Loucy (cell line): ENCODE measurements around the gene ZNF836.

Experiments
- H2AFZ ChIP-seq: fragments of 200-600 bp; sonication (generic); 2 replicates; pipeline ENCODE4 v1.6.0; 2016; ENCODE audit warnings: antibody characterized with exemption, mild to moderate bottlenecking, low read length, moderate library complexity
- H3F3A ChIP-seq: fragments of 200-600 bp; 2 replicates; pipeline ENCODE4 v1.6.0; 2016; ENCODE audit warnings: antibody characterized with exemption, low read depth, mild to moderate bottlenecking
- H3K27me3 ChIP-seq: fragments of 200-600 bp; sonication (generic); 2 replicates; pipeline ENCODE4 v1.6.1; 2014; ENCODE audit warnings: low read length, mild to moderate bottlenecking; ENCODE audit not compliant: insufficient read depth, poor library complexity, severe bottlenecking
- H3K36me3 ChIP-seq: fragments of 200-600 bp; sonication (generic); 2 replicates; pipeline ENCODE4 v1.6.1; 2016; ENCODE audit warnings: low read length; ENCODE audit not compliant: insufficient read depth
- H3K4me1 ChIP-seq: fragments of 200-600 bp; sonication (generic); 2 replicates; pipeline ENCODE4 v1.5.1; 2014; ENCODE audit warnings: low read length, mild to moderate bottlenecking; ENCODE audit not compliant: insufficient read depth, poor library complexity, severe bottlenecking
- H3K4me2 ChIP-seq: fragments of 200-600 bp; sonication (generic); 2 replicates; pipeline ENCODE4 v1.6.0; 2014; ENCODE audit warnings: antibody characterized with exemption, low read length, low read depth, mild to moderate bottlenecking; ENCODE audit not compliant: poor library complexity, severe bottlenecking
- H3K4me3 ChIP-seq: fragments of 200-600 bp; sonication (generic); 2 replicates; pipeline ENCODE4 v1.5.1; 2014; ENCODE audit warnings: low read length, mild to moderate bottlenecking, mixed read lengths; ENCODE audit not compliant: poor library complexity, severe bottlenecking
- H3K79me2 ChIP-seq: fragments of 200-600 bp; sonication (generic); 2 replicates; pipeline ENCODE4 v1.6.1; 2014; ENCODE audit warnings: low read length; ENCODE audit not compliant: insufficient read depth
- H3K9ac ChIP-seq: fragments of 200-600 bp; sonication (generic); 2 replicates; pipeline ENCODE4 v1.6.0; 2014; ENCODE audit warnings: mild to moderate bottlenecking, low read depth, low read length, moderate library complexity; ENCODE audit not compliant: poor library complexity, severe bottlenecking
- H3K9me2 ChIP-seq: fragments of 200-600 bp; sonication (generic); replicated peaks from 2 replicates; pipeline ENCODE4 v1.6.1; 2016; ENCODE audit warnings: low read depth, low read length, mixed read lengths
- H3K9me3 ChIP-seq: fragments of 200-600 bp; sonication (generic); 2 replicates; pipeline ENCODE4 v1.6.1; 2014; ENCODE audit warnings: mild to moderate bottlenecking, antibody characterized with exemption, low read length, low read depth; ENCODE audit not compliant: insufficient read depth
- H4K20me1 ChIP-seq: fragments of 200-600 bp; sonication (generic); 2 replicates; pipeline ENCODE4 v1.6.0; 2014; ENCODE audit warnings: antibody characterized with exemption, low read length, mild to moderate bottlenecking; ENCODE audit not compliant: insufficient read depth, poor library complexity, severe bottlenecking
- CTCF ChIP-seq: fragments of 200-600 bp; sonication (generic); conservative IDR thresholded peaks from 2 replicates; pipeline ENCODE4 v1.5.1; 2014; ENCODE audit warnings: mild to moderate bottlenecking, antibody characterized with exemption, low read length
- EZH2phosphoT487 ChIP-seq: fragments of 200-600 bp; IDR thresholded peaks from 2 replicates; pipeline ENCODE4 v1.6.1; 2018; ENCODE audit warnings: antibody characterized with exemption, mild to moderate bottlenecking, moderate library complexity, borderline replicate concordance

The ZNF836 gene

DNA sequence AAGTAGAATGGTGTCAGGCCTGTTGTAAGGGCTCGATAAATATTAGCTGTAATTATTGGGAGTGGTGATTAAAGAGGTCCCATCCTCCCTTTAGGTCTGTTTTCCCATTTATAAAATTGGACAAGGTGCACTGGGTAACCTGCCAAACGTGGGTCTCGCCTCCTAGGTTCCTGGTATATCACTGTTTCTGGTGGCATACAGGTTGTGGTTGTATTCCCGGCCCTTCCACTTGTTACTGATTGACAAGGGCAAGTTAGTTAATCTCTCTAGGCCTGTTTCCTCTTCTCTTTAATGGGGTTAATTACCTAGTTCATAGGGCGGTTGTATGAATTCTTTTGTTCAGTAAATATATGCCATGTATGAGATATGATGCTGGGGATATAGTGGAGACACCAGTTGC is 20.0 kb upstream of the ZNF836 start:
- H3F3A ChIP-seq = no peaks in the 10 kb centered on the region
- H3K79me2 ChIP-seq = peaks cover 63% of the 10 kb centered on the region
- H3K9ac ChIP-seq = peak overlapping the region; percentile 96
- no peak for TF ChIP-seq CTCF
- TF ChIP-seq EZH2phosphoT487 = no peak
- no peaks in the 10 kb centered on the region for H3K9me3 ChIP-seq
- peaks cover 15% of the 10 kb centered on the region; the same call in 1 of the 2 replicates for H3K36me3 ChIP-seq
- H3K27me3 ChIP-seq = no peaks in the 10 kb centered on the region
- no peak overlapping the region for H2AFZ ChIP-seq
- H3K4me1 ChIP-seq = peaks cover 39% of the 10 kb centered on the region
- H3K9me2 ChIP-seq = no peaks in the 10 kb centered on the region
- peaks cover 52% of the 10 kb centered on the region for H4K20me1 ChIP-seq
- peak overlapping the region; percentile 93 for H3K4me3 ChIP-seq
- peak overlapping the region; percentile 96 for H3K4me2 ChIP-seq

DNA sequence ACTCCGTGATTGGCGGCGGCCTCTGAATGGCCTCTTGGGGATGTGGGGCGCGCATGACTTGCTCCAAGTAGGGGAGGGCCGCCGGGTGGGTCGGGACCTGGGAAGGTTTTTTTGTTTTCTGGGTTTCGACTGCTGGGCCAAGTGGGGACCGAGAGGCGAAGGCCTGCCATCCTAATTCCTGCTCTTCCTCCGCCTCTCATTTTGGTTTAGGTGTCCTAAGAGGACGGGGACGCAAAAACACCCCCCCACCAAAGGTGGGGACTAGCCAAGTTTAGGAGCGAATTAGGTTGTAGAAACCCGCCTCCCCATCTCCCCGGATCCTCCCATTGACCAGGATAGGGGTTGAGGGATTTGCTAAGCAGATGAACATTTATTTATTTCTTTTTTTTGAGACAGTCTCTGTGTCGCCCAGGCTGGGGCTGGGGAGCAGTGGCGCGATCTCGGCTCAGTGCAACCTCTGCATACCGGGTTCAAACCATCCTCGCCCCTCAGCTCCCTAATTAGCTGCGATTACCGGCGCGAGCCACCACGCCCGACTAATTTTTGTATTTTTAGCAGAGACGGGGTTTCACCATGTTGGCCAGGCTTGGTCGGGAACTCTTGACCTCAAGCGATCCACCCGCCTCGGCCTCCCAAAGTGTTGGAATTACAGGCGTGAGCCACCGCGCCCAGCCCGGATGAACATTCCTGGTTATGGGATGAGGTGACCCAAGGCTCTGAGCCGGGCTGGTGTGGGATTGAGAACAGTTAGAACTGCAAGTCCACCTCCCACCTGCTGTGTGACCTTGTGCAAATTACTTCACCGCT is 19.3 kb upstream of the ZNF836 start:
- Histone ChIP-seq H3K27me3 (no peaks in the 10 kb centered on the region), H3F3A (no peaks in the 10 kb centered on the region), H4K20me1 (peaks cover 45% of the 10 kb centered on the region), H3K4me1 (peaks cover 39% of the 10 kb centered on the region), H3K9ac (peak overlapping the region; percentile 96), H3K9me2 (no peaks in the 10 kb centered on the region), H2AFZ (peak overlapping the region; percentile 86), H3K4me2 (peak overlapping the region; percentile 96), H3K9me3 (no peaks in the 10 kb centered on the region), H3K36me3 (peaks cover 8% of the 10 kb centered on the region; the same call in 1 of the 2 replicates), H3K79me2 (peaks cover 56% of the 10 kb centered on the region), H3K4me3 (peak overlapping the region; percentile 93)
- TF ChIP-seq EZH2phosphoT487 (no peak), CTCF (no peak)

GRCh38 chr19:52189735-52190486 is 18.5 kb upstream of the ZNF836 start, which contains the start of gene PPP2R1A:
PPP2R1A (plus strand) TSS chr19:52190052; CDS start chr19:52190097, 45 bp downstream.
- peaks cover 43% of the 10 kb centered on the region for H4K20me1 ChIP-seq
- peaks cover 39% of the 10 kb centered on the region for H3K4me1 ChIP-seq
- no peaks in the 10 kb centered on the region for H3K9me2 ChIP-seq
- no peaks in the 10 kb centered on the region for H3K27me3 ChIP-seq
- no peaks in the 10 kb centered on the region for H3K9me3 ChIP-seq
- TF ChIP-seq CTCF (no peak), EZH2phosphoT487 (no peak)
- peak within 1 kb of the TSS; percentile 96 for H3K4me2 ChIP-seq
- no peaks in the 10 kb centered on the region; the same call in 1 of the 2 replicates for H3K36me3 ChIP-seq
- H3K79me2 ChIP-seq = peaks cover 48% of the 10 kb centered on the region
- H3K9ac ChIP-seq = peak within 1 kb of the TSS; percentile 96
- peak within 1 kb of the TSS; percentile 86 for H2AFZ ChIP-seq
- H3K4me3 ChIP-seq = peak within 1 kb of the TSS; percentile 93
- H3F3A ChIP-seq = no peaks in the 10 kb centered on the region
